DMS 273 (cell line): ENCODE results near the gene SNX1.
"Not testable (repeated sequence)": the region's sequence is repeated elsewhere in the genome, so short reads cannot be mapped to it uniquely, and the experiment has no call there.

ENCODE experiments used
- DNase-seq: peaks from one replicate; lab custom pipeline; 2025; ENCODE audit not compliant: unreplicated experiment; lab: John Stamatoyannopoulos, UW

The SNX1 gene

GRCh38 chr15:64095795-64096667, at the start of gene SNX1:
Gene SNX1 (plus strand): TSS chr15:64095982. CDS start chr15:64096014, 32 bp downstream.
- DNase-seq: peak; percentile 95

DNA sequence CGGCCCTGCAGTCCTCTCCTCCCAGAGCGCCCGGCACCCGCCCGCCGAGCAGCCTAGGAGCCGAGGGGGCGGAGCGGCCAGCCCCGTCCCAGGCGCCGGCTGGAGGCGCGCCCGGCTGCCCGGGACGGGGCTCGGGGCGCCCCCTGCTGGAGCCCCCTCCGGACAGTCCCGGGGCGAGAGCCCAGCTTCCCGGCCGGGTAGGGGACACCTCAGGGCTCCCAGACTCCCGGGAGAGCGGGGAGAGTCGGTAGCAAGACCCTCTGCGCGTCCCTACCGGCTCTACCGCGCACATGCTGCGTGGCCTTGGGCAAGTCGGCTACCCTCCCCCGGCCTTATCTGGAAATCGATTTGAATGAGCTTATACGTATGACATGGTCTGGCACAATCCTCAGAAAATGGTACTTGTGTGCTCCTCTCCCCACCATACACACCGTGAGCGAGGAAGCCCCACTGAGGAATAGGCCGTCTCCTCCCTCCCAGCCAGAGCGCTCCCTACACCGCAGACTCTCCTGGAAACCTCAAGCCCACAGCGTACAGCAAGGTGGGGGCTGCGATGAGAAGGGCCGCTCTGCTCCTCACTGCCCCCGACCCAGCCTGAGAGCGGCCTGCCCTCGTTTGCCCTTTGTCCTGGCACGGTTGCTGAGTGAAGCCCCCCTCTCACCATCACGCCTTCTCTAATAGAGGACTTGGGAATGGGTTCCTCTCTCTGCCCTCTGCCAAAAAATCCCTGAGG, 49.2 kb upstream of the SNX1 start, which contains the start of gene DAPK2:
Gene DAPK2 (minus strand): TSS at position 65 of the 733 bp plus-strand sequence. CDS start 6,224 bp downstream, outside the sequence.
- peak; percentile 85 for DNase-seq

GRCh38 chr15:64048781-64049460, 46.9 kb upstream of the SNX1 start:
- no peak for DNase-seq

- peak; percentile 57 for DNase-seq
Measured at GRCh38 chr15:64050281-64051092, 45.3 kb upstream of the SNX1 start.

DNA sequence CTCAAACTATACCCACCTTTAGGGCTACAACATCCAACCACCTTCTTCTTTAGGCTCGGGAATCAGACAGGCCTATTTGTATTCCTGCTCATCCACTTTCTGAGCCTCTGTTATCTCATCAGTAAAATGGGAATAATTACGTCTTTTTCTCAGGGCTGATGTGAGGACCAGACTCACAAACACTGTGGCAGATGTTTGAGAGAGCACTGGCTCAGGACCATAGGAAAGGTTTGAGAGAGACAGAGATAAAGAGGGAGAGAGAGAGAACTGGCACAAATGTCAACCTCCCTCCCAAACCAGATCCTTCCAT, 44.7 kb upstream of the SNX1 start:
- no peak for DNase-seq

DNA sequence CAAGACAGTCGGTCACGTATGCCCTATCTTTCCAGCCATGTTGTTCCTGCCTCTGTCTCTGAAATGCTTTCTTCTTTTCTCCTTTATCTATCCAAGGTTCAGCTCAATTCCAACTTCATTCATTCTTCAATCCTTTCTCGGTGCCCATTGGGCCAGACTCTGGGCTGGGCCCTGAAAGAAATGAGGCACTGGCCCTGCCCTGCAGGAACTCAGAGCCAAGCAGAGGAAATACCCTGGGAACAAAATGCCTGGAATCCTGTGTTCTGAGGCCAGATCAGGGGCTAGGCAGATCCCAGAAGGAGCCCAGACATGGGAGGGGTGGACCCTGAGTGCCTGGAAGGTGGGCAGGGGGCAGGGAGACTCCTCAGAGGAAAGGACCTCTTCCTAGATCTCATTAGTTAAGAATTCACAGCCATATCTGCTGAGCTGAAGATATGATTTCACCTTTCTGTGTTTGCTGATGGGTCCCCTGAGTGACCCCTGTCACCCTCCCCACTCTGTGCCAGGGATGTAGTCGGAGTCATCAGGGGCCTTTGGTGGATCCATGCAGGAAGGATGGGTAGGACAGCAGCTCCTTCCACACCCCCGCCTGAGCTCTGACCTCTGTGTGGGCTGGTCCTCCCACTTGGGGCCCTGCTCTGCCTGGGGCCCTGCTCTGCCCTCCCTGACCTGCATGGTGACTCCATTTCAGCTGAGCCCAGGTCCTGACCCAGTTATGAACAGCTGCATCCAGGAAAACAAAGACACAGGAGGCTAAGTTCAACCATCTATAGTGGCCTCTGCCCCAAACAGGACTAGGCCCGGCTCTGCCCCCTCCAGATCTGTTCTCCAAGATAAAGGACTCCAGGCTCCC, 44.1 kb upstream of the SNX1 start:
- no peak for DNase-seq

DNA sequence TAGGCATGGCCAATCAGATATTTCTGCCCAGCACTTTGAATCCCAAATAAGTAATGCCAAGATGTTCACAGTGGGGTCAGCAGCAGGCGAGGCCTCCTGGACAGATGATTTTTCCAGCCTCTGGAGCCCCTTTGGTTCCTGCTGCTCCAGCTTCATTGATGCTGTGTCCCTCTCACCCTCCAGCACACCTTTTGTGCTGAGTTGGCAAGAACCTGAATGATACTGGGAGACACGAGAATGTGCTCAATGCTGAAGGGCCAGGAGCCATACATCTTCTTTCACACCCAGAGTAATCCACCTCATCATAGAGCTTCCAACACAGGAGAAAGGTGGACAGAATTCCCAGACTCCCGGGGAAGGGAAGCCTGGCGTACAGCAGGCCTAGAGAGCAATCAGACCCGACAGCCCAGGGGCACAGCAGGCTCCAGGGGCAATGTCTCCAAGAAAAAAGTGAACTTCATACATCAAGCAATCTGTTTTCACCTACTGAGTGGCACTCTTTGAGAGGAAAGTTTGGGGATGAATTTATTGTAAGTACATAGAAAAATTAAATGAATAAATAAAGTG, 42.8 kb upstream of the SNX1 start:
- no peak for DNase-seq

- not testable (repeated sequence) for DNase-seq
Measured at GRCh38 chr15:64053674-64054073, 42.1 kb upstream of the SNX1 start.

DNA sequence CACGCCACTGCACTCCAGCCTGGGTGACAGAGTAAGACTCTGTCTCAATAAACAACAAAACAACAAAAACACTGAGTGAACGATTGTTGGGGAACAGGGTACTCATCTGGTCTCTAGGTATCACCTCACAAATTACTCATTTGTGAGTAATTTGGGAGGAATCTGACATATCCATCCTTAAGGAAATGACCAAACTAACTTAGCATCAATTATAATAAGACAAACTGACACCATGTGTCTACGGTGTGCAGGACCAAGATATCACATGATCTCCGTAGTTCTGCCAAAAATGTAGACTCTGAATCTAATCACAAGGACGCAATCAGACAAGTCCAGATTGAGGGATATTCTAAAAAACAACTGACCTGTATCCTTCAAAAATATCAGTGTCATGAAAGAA, 37.5 kb upstream of the SNX1 start:
- DNase-seq: no peak

DNA sequence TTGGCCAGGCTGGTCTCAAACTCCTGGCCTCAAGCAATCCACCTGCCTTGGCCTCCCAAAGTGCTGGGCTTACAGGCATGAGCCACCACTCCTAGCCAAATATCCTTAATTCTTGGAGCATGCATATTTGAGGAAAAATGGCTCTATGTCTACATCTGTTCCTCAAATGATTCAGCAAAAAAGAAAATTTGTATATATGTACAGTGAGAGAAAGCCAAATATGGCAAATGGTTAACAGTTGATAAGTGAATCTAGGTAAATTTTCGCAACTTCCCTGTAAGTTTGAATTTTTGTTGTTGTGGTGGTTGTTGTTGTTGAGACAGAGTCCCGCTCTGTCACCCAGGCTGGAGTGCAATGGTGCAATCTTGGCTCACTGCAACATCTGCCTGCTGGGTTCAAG, 36.7 kb upstream of the SNX1 start:
- not testable (repeated sequence) for DNase-seq

- DNase-seq: no peak
Measured at GRCh38 chr15:64060716-64061115, 35.1 kb upstream of the SNX1 start.

- DNase-seq: no peak
Measured at GRCh38 chr15:64066451-64066850, 29.3 kb upstream of the SNX1 start.

GRCh38 chr15:64067564-64068030, 28.2 kb upstream of the SNX1 start:
- peak; percentile 81 for DNase-seq

GRCh38 chr15:64068133-64068532, 27.6 kb upstream of the SNX1 start:
- DNase-seq: no peak

GRCh38 chr15:64070106-64070505, 25.7 kb upstream of the SNX1 start:
- DNase-seq: no peak

DNA sequence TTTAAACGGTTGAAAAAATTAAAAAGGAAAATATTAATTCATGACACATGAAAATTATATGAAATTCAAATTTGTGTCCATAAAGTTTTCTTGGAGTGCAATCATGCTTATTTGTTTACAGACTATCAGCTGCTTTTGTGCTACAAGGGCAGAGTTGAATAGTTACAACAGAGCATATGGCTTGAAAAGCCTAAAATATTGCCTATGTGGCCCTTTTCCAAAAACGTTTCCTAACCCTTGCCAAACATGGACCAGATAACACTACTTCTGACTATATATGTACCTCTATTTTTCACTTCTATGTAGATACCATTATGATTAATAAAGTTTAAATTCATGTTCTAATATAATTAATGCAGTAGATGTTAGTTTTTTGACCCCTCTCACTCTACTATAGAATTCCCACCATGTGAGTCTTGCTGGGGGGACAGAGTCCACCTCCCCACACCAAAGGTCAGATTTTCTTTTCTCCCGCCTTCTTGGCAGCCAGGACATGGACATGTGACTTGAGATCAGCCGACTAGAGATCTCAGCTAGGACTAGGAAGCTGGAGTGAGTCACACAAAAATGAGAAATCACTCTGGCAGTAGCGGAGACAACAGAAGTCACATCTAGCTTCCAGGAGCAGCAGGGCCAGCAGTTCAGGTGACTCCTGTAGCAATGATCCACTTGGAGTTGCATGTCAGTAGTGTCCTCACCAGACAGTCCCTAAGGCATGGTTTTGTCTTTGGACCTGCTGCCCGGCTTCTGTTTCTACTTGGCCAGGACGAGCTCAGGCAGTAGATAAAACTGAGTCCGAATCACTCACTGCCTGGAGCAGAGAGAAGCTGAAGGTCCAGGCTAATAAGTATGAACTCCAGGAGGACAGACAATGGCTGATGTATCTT, 24.6 kb upstream of the SNX1 start:
- peak; percentile 18 for DNase-seq

GRCh38 chr15:64071931-64072765, 23.6 kb upstream of the SNX1 start:
- DNase-seq: no peak

DNA sequence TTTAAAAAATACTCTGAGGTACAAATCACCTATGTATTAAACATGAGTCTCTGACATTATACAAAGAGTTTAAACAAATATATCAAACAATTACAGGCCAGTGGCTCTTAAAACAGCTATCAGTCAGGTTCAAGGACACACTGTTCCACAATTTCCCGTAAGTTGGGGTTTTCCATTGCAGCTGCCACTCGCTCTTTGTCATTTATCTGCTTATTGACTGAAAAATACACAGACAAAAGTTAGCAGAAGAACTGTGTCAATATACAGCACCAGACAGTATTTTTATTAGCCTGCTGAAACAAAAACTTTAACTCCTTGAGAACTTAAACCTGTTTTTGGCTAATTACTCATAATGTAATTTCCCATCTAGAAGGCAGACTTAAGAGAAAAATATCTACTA, 23.0 kb upstream of the SNX1 start:
- DNase-seq: no peak
